Nephron progenitor cell (in vitro differentiated cells): ENCODE measurements around the gene RIMBP2.

Source experiments
- DNase-seq: peaks from one replicate; pipeline ENCODE4 v3.0.0; 2021
- H3K27ac Mint-ChIP-seq: 2 replicates; pipeline ENCODE4 v1.8.0; 2021; ENCODE audit warnings: mild to moderate bottlenecking, moderate library complexity, mixed read lengths
- H3K27me3 Mint-ChIP-seq: 2 replicates; pipeline ENCODE4 v1.8.0; 2021; ENCODE audit warnings: mild to moderate bottlenecking, low read depth, mixed read lengths; ENCODE audit not compliant: poor library complexity
- H3K36me3 Mint-ChIP-seq: 2 replicates; pipeline ENCODE4 v1.8.0; 2021; ENCODE audit warnings: low read depth, mixed read lengths
- H3K4me1 Mint-ChIP-seq: 2 replicates; pipeline ENCODE4 v1.8.0; 2021; ENCODE audit warnings: mixed read lengths
- H3K4me3 Mint-ChIP-seq: 2 replicates; pipeline ENCODE4 v1.8.0; 2021; ENCODE audit warnings: mild to moderate bottlenecking, moderate library complexity, mixed read lengths
- H3K9me3 Mint-ChIP-seq: 2 replicates; pipeline ENCODE4 v1.8.0; 2021; ENCODE audit warnings: mild to moderate bottlenecking, moderate library complexity, mixed read lengths
- TF ChIP-seq, protein P1 (sequence below): fragments of 200-600 bp; sonication (generic); IDR thresholded peaks from 2 replicates; pipeline ENCODE4 v1.5.0; 2021; ENCODE audit warnings: antibody characterized with exemption

RIMBP2 gene

DNA sequence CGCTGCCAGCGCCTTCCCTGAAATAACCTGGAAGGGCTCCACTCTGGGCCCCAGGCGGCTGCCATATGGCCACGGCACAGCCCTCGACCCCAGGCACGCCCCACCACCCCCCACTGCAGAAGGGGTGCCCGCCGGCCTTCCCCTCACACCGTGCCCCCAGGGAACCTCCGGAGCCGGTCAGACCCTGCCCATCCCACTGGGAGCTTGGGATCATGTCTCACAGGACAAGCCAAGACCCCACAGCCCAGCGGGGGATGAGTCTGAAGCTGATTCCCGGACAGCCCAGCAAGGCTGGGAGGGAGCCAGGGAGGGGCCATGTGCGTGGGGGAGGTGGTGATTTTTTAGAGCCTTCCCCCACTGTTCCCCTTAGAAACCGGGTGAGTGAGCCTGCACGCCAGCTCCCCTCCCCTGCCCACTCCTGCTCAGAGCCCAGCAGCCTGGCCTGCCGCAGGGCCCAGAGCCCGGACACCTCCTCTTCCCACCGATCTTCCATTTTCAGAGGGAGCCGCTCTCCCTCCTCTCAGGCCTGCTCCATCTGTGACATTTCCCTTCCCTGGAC is 1.4 kb downstream of the RIMBP2 start:
- Mint-ChIP-seq H3K36me3 (no peaks in the 10 kb centered on the region), H3K27me3 (peaks cover 56% of the 10 kb centered on the region), H3K4me1 (peaks cover 46% of the 10 kb centered on the region), H3K27ac (no peak overlapping the region), H3K4me3 (peak overlapping the region; percentile 92), H3K9me3 (no peaks in the 10 kb centered on the region)
- peak; percentile 47 for DNase-seq
- TF ChIP-seq, protein P1, sequence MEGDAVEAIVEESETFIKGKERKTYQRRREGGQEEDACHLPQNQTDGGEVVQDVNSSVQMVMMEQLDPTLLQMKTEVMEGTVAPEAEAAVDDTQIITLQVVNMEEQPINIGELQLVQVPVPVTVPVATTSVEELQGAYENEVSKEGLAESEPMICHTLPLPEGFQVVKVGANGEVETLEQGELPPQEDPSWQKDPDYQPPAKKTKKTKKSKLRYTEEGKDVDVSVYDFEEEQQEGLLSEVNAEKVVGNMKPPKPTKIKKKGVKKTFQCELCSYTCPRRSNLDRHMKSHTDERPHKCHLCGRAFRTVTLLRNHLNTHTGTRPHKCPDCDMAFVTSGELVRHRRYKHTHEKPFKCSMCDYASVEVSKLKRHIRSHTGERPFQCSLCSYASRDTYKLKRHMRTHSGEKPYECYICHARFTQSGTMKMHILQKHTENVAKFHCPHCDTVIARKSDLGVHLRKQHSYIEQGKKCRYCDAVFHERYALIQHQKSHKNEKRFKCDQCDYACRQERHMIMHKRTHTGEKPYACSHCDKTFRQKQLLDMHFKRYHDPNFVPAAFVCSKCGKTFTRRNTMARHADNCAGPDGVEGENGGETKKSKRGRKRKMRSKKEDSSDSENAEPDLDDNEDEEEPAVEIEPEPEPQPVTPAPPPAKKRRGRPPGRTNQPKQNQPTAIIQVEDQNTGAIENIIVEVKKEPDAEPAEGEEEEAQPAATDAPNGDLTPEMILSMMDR = no peak

DNA sequence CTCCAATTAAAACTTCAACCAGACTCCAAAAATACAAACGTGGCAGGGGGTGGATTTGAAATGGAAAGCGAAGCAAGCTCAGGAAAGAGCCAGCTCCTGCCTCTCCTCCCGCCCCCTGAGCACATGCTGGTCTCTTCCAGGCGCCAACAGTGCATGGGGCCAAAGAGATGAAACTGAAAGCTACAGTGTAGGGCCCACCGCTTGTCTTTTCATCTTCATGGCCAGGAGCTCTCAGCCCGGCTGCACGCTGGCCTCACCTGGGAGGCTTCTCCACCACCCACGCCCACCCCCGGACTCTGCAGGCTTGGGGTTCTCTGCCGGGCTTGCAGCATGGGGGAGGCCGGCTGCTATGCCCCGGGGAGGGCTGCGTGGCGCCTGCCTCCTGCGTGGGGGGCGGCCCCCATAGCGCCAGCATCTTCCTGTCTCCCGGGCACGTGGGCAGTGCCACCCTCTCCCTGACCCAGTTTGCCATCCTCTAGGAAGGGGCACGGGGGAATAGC is 2.0 kb downstream of the RIMBP2 start:
- H3K4me3 Mint-ChIP-seq = peak overlapping the region; percentile 92
- no peak for DNase-seq
- TF ChIP-seq, protein P1 = no peak
- H3K4me1 Mint-ChIP-seq = peaks cover 46% of the 10 kb centered on the region
- no peaks in the 10 kb centered on the region for H3K36me3 Mint-ChIP-seq
- no peak overlapping the region for H3K27ac Mint-ChIP-seq
- H3K9me3 Mint-ChIP-seq = no peaks in the 10 kb centered on the region
- H3K27me3 Mint-ChIP-seq = peaks cover 60% of the 10 kb centered on the region

DNA sequence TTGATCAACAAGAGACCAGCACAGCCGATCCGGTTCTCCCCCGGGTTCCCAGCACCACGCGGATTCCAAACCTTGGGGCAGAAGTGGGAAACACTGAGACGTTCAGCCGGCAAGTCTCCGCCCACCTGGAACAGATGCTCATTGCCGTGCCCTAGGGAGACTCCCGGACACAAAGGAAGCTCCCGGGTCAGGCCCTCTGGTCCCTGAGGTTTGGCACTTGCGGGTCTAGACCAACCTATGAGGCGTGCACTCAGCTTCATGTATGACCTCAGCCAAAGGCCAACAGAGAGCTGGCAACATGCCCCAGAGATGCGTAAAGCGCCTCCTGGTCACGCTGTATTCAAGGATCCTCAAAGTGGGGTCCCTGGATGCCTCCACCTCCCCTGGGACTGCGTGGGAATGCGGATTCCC is 2.5 kb downstream of the RIMBP2 start:
- peak overlapping the region; percentile 60 for H3K4me3 Mint-ChIP-seq
- H3K27ac Mint-ChIP-seq = no peak overlapping the region
- no peaks in the 10 kb centered on the region for H3K36me3 Mint-ChIP-seq
- no peaks in the 10 kb centered on the region for H3K9me3 Mint-ChIP-seq
- TF ChIP-seq, protein P1 = no peak
- H3K4me1 Mint-ChIP-seq = peaks cover 46% of the 10 kb centered on the region
- no peak for DNase-seq
- peaks cover 57% of the 10 kb centered on the region for H3K27me3 Mint-ChIP-seq

DNA sequence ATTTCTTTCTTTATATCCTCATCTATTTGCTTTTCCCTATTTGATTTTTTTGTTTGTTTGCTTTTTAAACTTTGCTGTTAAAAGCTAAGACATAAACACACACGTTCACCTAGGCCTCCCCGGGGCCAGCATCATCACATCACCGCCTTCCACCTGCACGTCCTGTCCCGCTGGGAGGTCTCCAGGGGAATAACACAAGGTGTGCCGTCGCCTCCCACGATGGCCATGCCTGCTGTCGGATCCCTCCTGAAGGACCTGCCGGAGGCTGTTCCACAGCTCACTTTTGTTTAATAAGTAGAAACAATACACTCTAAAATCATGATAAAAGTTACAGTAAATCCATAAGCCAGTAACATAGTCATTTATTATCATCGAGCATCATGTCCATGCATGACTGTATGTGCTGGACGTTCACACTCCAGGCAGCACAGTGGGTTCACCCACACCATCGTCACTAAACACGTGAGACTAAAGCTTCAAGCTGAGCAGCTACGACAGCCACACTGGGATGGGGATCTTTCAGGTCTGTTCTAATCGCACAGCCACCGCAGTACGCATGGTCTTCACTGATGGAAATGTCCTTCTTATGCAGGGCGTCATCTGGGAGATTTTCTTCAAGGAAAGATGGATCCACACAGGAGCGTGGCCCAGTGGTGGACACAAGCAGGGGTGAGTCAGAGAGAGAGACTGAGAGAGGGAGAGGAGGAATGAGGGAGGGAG is 3.6 kb downstream of the RIMBP2 start:
- Mint-ChIP-seq H3K4me3 (peak overlapping the region; percentile 8), H3K27me3 (peaks cover 52% of the 10 kb centered on the region), H3K27ac (no peak overlapping the region), H3K9me3 (no peaks in the 10 kb centered on the region), H3K36me3 (no peaks in the 10 kb centered on the region), H3K4me1 (peaks cover 46% of the 10 kb centered on the region)
- no peak for DNase-seq
- TF ChIP-seq, protein P1 = no peak

DNA sequence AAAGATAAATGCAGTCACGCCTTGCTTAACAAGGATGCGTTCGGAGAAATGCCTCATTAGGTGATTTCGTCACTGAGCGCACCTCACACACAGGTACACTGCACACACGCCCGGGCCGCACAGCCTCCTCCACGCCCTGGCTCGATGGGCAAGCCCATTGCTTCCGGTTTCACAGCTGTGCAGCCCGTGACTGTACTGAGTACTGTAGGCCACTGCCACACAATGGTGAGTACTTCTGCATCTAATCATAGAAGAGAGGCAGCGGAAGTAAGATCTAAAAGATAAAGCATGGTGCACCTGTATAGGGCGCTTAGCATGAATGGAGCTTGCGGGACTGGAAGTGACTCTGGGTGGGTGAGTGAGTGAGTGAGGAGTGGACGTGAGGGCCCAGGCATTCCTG is 4.3 kb downstream of the RIMBP2 start:
- no peak for DNase-seq
- Mint-ChIP-seq H3K36me3 (no peaks in the 10 kb centered on the region), H3K27ac (no peak overlapping the region), H3K27me3 (peaks cover 48% of the 10 kb centered on the region), H3K4me1 (peaks cover 46% of the 10 kb centered on the region), H3K9me3 (no peaks in the 10 kb centered on the region), H3K4me3 (no peak overlapping the region)
- TF ChIP-seq, protein P1 = no peak

DNA sequence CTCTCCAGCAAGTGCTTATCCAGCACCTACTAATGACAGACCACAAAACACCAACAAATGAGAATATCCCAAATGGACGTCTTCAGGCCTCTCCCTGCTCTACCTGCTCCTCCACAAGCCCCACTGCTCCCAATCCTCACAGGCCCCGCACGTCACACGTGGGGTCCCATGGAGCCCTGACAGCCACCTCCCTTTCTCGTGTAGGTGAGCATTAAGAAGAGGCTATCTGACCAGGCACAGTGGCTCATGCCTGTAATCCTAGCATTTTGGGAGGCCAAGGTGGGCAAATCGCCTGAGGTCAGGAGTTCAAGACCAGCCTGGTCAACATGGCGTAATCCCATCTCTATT is 5.4 kb downstream of the RIMBP2 start:
- H3K27ac Mint-ChIP-seq = peak overlapping the region; percentile 64
- H3K4me1 Mint-ChIP-seq = peaks cover 40% of the 10 kb centered on the region
- peaks cover 49% of the 10 kb centered on the region for H3K27me3 Mint-ChIP-seq
- DNase-seq = no peak
- no peak overlapping the region for H3K4me3 Mint-ChIP-seq
- H3K36me3 Mint-ChIP-seq = no peaks in the 10 kb centered on the region
- no peaks in the 10 kb centered on the region for H3K9me3 Mint-ChIP-seq
- TF ChIP-seq, protein P1 = no peak
